Measurements from ENCODE around the gene DUS4L.

DNA sequence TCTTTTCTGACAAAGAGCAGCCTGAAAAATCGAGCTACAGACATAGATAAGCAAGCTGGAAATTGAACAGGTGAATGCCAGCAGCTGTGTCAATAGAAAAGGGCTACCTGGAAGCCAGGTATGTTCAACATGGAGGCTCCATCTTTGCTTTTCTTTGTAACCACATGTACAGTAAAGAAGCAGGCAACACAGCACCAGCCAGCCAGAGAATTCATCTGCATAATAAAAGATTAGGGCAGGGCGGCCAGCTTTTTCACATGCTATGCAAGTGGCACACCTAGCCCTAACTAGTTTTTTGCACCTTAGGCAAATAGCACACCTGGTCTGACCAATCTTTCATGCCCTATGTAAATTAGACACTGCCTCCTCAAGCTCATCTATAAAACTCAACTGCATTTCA lies 25.8 kb upstream of the DUS4L start:
- TF ChIP-seq, protein P1, sequence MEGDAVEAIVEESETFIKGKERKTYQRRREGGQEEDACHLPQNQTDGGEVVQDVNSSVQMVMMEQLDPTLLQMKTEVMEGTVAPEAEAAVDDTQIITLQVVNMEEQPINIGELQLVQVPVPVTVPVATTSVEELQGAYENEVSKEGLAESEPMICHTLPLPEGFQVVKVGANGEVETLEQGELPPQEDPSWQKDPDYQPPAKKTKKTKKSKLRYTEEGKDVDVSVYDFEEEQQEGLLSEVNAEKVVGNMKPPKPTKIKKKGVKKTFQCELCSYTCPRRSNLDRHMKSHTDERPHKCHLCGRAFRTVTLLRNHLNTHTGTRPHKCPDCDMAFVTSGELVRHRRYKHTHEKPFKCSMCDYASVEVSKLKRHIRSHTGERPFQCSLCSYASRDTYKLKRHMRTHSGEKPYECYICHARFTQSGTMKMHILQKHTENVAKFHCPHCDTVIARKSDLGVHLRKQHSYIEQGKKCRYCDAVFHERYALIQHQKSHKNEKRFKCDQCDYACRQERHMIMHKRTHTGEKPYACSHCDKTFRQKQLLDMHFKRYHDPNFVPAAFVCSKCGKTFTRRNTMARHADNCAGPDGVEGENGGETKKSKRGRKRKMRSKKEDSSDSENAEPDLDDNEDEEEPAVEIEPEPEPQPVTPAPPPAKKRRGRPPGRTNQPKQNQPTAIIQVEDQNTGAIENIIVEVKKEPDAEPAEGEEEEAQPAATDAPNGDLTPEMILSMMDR (IDR thresholded peaks at IDR 0.05), result no peak
- TF ChIP-seq POLR2A (IDR thresholded peaks at IDR 0.05), result no peak

Measured in lower leg skin (tissue), 3 donors.